ENCODE results near the gene TSHR. TPM values are rescaled to one million over a fixed set of nuclear protein-coding genes. Genes with fewer than 3 reads are reported as not detected.

The TSHR gene
- total and polyA plus RNA-seq, 2 of the 13 experiments (the other 11 are each of a cell fraction or from before 2014, with no cell fraction given): not detected

DNA sequence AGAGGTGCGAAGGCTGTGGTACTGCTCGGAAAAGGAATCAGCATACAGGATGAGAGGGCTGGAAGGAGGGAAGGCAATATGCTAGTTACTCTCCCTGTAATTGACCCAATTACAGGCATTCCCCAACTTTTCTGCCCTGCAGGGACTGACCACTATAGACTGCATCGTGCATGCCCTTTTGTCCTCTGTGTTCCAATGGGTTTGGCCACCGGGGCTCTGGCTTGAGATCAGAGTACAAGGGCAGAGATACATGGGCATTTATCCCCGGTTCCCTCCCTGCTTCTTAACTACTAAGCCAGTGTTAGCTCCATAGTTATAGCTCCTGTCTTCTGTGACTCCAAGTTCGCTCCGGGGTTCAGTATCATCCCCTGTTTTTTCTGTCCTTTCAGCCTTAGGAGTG, 205.7 kb downstream of the TSHR start:
- Histone ChIP-seq H2AFZ (ENCODE audit: low read length) (no peak overlapping the region), H3K9me3 (ENCODE audit: low read length) (no peaks in the 10 kb centered on the region), H3K9ac (ENCODE audit: insufficient read depth, low read depth, low read length) (no peak overlapping the region), H4K20me1 (ENCODE audit: insufficient read depth, low read length) (no peaks in the 10 kb centered on the region), H3K4me1 (ENCODE audit: insufficient read depth, low read length) (peaks cover 29% of the 10 kb centered on the region), H3K27ac (ENCODE audit: extremely low read length, insufficient read depth, low read length) (no peak overlapping the region), H3K36me3 (replicated peaks in 1 of 2; ENCODE audit: control insufficient read depth in 1 of 2, insufficient read depth in 2 of 2, low read length in 2 of 2) (no peaks in the 10 kb centered on the region), H3K27me3 (ENCODE audit: control insufficient read depth in 1 of 2, insufficient read depth in 2 of 2, low read length in 2 of 2) (no peaks in the 10 kb centered on the region), H3K4me2 (ENCODE audit: low read depth, low read length) (0 out of 2 replicates have a peak overlapping the region, but pooled peaks have one; percentile 4), H3K79me2 (ENCODE audit: insufficient read depth, low read length) (no peaks in the 10 kb centered on the region), H3K4me3 (replicated peaks in 1 of 3; ENCODE audit: insufficient read depth in 1 of 3, low read depth in 2 of 3, low read length in 3 of 3) (no peak overlapping the region)
- ChIA-PET POLR2A (interaction anchor here (0.6 to 1.4 kb wide), 2 partner anchors 9 to 60 kb away, joined by 3 to 8 read pairs; partner anchors contain the start of gene GTF2A1), CTCF (ENCODE audit: low intra/inter-chr PET ratio, low total read pairs) (no interaction called here)
- ATAC-seq (peak; percentile 48), DNase-seq (ENCODE audit: low spot score) (no peak), FAIRE-seq (no peak)
- no TSS peak for BruUV-seq (replicated peaks)
- intact Hi-C loops (cut with micrococcal nuclease; ENCODE audit: unreplicated experiment): loop anchor here (5.0 kb wide), 1 partner anchor 64 kb away; no protein-coding TSS in a partner anchor
- in situ Hi-C loops (cut with HindIII; ENCODE audit: extremely low pct_ligation_motif_present, low pct_unique_long_range_greater_than_20kb): no loop called here
- 35% methylated on average over 7 of the region's 7 CpGs for WGBS (ENCODE audit: low lambda C conversion rate)
- 0 out of 2 replicates have a peak, but pooled peaks have one; percentile 26 for TF ChIP-seq ZNF644 (CRISPR knock-in tag; IDR thresholded peaks at IDR 0.05; ENCODE audit: low read depth)
- no peak for TF ChIP-seq SNRNP70 (IDR thresholded peaks at IDR 0.05; ENCODE audit: low read depth, low read length)
- no peak for TF ChIP-seq GPN1 (CRISPR knock-in tag; IDR thresholded peaks at IDR 0.05; ENCODE audit: borderline replicate concordance)
- no peak for TF ChIP-seq ZNF382 (CRISPR knock-in tag; IDR thresholded peaks at IDR 0.05; ENCODE audit: borderline replicate concordance)
- TF ChIP-seq, protein P1, sequence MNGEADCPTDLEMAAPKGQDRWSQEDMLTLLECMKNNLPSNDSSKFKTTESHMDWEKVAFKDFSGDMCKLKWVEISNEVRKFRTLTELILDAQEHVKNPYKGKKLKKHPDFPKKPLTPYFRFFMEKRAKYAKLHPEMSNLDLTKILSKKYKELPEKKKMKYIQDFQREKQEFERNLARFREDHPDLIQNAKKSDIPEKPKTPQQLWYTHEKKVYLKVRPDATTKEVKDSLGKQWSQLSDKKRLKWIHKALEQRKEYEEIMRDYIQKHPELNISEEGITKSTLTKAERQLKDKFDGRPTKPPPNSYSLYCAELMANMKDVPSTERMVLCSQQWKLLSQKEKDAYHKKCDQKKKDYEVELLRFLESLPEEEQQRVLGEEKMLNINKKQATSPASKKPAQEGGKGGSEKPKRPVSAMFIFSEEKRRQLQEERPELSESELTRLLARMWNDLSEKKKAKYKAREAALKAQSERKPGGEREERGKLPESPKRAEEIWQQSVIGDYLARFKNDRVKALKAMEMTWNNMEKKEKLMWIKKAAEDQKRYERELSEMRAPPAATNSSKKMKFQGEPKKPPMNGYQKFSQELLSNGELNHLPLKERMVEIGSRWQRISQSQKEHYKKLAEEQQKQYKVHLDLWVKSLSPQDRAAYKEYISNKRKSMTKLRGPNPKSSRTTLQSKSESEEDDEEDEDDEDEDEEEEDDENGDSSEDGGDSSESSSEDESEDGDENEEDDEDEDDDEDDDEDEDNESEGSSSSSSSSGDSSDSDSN (CRISPR knock-in tag; IDR thresholded peaks at IDR 0.05): no peak
- TF ChIP-seq ZNF607 (CRISPR knock-in tag; IDR thresholded peaks at IDR 0.05; ENCODE audit: borderline replicate concordance): no peak
- TF ChIP-seq, protein P2, sequence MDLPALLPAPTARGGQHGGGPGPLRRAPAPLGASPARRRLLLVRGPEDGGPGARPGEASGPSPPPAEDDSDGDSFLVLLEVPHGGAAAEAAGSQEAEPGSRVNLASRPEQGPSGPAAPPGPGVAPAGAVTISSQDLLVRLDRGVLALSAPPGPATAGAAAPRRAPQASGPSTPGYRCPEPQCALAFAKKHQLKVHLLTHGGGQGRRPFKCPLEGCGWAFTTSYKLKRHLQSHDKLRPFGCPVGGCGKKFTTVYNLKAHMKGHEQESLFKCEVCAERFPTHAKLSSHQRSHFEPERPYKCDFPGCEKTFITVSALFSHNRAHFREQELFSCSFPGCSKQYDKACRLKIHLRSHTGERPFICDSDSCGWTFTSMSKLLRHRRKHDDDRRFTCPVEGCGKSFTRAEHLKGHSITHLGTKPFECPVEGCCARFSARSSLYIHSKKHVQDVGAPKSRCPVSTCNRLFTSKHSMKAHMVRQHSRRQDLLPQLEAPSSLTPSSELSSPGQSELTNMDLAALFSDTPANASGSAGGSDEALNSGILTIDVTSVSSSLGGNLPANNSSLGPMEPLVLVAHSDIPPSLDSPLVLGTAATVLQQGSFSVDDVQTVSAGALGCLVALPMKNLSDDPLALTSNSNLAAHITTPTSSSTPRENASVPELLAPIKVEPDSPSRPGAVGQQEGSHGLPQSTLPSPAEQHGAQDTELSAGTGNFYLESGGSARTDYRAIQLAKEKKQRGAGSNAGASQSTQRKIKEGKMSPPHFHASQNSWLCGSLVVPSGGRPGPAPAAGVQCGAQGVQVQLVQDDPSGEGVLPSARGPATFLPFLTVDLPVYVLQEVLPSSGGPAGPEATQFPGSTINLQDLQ (CRISPR knock-in tag; IDR thresholded peaks at IDR 0.05): no peak
- TF ChIP-seq SRSF4 (IDR thresholded peaks at IDR 0.05; ENCODE audit: low read depth, low read length, poor library complexity, severe bottlenecking): no peak
- TF ChIP-seq, protein P3, sequence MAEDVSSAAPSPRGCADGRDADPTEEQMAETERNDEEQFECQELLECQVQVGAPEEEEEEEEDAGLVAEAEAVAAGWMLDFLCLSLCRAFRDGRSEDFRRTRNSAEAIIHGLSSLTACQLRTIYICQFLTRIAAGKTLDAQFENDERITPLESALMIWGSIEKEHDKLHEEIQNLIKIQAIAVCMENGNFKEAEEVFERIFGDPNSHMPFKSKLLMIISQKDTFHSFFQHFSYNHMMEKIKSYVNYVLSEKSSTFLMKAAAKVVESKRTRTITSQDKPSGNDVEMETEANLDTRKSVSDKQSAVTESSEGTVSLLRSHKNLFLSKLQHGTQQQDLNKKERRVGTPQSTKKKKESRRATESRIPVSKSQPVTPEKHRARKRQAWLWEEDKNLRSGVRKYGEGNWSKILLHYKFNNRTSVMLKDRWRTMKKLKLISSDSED (CRISPR knock-in tag; IDR thresholded peaks at IDR 0.05): no peak
- TF ChIP-seq HNF4A (CRISPR knock-in tag; IDR thresholded peaks at IDR 0.05): peak; percentile 42

Data from HepG2 (cell line).